Fibroblast of skin of scalp (primary cell): ENCODE measurements around the gene SENP2.
"Not testable (repeated sequence)": the region's sequence is repeated elsewhere in the genome, so short reads cannot be mapped to it uniquely, and the experiment has no call there.

ENCODE experiments used
- DNase-seq: peaks from one replicate; pipeline ENCODE4 v3.0.0-alpha.2; 2013

The SENP2 gene

GRCh38 chr3:185648396-185648795 is 62.3 kb downstream of the SENP2 start:
- no peak for DNase-seq

GRCh38 chr3:185649414-185649813 is 63.3 kb downstream of the SENP2 start:
- DNase-seq, result no peak

- DNase-seq, result no peak
Measured at GRCh38 chr3:185651971-185652370, 65.9 kb downstream of the SENP2 start.

DNA sequence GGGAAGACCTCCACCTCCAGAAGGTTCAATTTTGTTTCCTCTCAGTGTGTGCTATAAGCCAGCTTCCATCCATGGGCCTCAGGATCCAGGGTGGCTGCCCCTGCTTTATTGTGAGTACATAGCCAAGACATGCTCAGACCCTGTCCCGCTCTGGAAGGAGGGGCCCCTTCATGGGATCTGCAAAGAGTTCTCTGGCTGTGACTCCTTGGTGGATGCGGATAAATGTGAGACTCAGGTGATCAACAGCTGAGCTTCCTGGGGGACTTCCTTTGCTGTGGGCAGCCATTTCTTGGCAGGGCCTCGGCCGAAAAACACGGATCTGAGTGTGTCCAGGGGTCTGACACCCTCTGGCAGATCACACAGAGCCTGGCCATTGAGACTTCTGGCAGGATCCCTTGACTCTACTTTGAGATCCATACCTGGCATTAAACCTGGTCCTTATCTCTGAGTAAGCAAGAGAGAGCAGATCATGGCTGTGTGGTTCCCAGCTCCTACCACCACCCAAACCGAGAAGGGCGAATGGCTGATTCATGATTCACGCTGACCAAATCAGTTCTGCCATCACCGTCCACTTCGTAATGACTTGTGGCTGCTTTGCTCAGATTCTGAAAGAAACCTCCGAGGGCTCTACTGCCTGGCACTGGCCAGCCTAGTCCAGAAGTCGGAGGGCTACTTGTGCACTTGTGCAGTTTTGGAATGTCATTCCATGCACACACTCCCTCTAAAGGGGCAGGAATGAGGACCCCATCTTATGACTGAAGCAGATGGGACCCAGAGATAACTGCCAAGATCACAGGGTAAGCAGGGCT is 68.1 kb downstream of the SENP2 start:
- DNase-seq, result no peak

DNA sequence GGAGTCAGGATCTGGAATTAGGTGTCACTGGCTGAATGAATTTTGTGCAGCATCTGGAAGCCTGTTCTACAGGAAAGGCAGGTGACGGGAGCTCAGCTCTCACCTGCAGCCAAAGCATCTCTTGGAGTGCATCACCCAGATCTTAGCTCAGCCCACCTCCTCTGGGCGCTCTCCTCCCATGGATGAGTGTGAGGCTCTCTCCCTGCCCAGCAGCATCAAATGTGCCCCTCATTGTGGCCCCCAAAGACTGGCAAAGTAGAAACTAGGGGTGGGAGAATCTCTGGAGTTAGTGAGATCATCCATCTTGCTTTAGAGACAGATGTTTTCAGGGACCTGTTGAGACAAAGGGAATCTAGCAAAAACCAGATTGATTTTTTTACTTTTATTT is 68.7 kb downstream of the SENP2 start:
- no peak for DNase-seq

- no peak for DNase-seq
Measured at GRCh38 chr3:185655426-185656320, 69.6 kb downstream of the SENP2 start.

- DNase-seq, result peak; percentile 99
Measured at GRCh38 chr3:185656321-185656840, 70.3 kb downstream of the SENP2 start.

GRCh38 chr3:185657211-185657610 is 71.1 kb downstream of the SENP2 start:
- no peak for DNase-seq

DNA sequence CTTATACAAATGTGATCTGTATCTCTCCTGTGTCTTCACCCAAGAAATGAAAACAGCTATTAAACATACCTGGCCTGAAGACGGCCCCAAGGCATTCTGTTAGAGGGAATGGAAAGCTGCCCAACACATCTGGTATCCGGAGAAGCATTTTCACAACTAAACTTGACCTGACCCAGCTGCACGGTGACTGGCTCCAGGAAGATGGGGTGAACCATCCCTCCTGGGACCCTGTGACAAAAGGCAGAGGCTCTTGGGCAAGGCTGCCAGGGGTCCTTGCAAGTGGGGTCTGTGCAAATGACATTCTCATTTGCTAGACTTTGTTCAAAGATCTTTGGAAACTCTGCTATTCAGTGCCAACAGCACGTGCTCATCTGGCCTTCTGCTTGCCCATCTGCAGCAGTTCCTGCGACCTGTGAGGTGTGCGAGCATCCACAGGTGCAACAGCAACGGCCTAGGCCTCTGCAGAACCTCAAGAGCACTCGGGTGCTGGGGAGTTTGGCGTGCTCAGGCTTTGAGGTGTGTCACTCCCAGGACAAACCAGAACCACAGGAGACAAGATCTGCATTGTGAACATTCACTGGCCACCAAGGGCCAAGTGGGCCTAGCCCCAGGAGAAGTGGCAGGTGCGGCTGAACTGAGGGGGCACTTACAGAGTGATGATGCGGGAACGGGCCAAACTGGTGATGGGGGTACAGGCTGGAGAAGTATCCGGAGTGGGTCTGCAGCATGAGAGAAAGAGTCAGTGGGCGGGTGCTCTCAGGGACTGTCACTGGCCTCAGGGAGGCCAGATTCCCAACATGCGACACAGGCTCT is 71.8 kb downstream of the SENP2 start:
- no peak for DNase-seq

DNA sequence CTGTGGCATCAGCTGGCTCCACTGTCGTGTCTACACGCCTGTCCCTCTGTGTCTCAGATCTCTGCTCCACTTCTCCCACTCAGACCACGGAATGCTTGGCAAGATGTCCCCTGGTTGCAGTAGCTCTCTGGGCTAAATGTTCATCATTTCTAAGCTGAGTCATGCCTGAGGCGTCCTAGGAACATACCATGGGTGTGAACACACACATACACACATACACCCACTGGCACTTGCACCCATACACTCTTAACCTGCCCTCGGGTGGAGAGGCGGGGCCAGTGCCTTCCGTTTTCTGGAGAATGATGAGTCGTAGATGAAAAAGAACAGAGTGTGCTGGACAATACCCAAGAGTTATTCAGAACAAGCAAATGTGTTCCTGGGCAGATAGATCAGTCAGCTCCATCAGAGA is 72.4 kb downstream of the SENP2 start:
- DNase-seq, result peak; percentile 99

DNA sequence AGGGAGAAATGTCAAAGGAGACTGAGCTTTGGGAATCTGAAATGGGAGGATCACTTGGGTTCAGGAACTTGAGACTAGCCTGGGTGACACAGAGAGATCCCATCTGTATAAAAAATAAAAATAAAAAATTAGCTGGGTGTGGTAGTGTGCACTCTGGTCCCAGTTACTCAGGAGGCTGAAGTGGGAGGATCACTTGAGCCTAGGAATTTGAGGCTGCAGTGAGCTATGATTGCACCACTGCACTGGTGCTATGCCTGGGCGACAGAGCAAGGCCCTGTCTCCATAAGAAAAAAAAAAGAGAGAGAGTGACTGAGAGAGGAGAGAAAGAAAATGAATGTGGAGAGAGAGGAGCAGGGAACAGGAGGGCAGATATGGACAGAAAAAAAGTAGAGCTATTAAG is 72.8 kb downstream of the SENP2 start:
- DNase-seq, result no peak

- peak; percentile 84 for DNase-seq
Measured at GRCh38 chr3:185659942-185660921, 74.1 kb downstream of the SENP2 start.

DNA sequence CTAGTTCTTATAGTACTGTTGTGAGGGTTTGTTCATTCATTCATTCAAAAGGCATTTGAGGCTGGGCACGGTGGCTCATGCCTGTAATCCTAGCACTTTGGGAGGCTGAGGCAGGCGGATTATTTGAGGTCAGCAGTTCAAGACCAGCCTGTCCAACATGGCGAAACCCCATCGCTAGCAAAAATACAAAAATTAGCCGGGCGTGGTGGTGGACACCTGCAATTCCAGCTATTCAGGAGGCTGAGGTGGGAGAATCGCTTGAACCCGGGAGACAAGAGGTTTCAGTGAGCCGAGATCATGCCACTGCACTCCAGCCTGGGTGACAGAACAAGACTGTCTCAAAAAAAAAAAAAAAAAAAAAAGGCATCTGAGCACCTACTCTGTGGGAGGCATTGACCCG is 75.2 kb downstream of the SENP2 start:
- DNase-seq, result not testable (repeated sequence)

GRCh38 chr3:185661772-185662171 is 75.7 kb downstream of the SENP2 start:
- DNase-seq, result no peak

GRCh38 chr3:185663929-185664328 is 77.8 kb downstream of the SENP2 start:
- DNase-seq, result no peak

DNA sequence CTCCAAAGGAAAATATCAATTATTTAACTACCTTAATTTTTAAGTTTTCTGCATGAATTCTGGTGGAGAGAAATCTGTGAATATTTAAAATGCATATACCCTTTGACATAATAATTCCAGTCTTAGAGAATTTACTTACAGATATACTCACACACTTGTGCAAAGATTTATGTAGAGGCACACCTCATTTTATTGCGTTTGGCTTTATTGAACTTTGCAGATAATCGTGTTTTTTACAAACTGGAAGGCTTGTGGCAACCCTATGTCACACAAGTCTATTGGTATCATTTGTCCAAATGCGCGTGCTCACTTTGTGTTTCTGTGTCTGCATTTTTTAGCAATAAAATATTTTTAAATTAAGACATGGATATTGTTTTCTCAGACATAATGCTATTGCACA is 81.5 kb downstream of the SENP2 start:
- DNase-seq, result no peak

GRCh38 chr3:185677146-185677829 is 91.2 kb downstream of the SENP2 start:
- DNase-seq, result peak; percentile 72

GRCh38 chr3:185678027-185678426 is 91.9 kb downstream of the SENP2 start:
- DNase-seq, result no peak

GRCh38 chr3:185680231-185680630 is 94.1 kb downstream of the SENP2 start:
- DNase-seq, result no peak
